SU-DHL-6 (cell line): ENCODE results near the gene TOR4A.

Source experiments
- H2AFZ ChIP-seq: fragments of 200-600 bp; sonication (generic); 2 replicates; pipeline ENCODE4 v1.6.1; 2014; ENCODE audit warnings: low read depth, mild to moderate bottlenecking, moderate library complexity, mixed read lengths, antibody characterized with exemption, low read length; ENCODE audit not compliant: severe bottlenecking
- H3F3A ChIP-seq: fragments of 200-600 bp; shearing (Covaris generic); 2 replicates; pipeline ENCODE4 v1.6.0; 2016; ENCODE audit warnings: antibody characterized with exemption, mild to moderate bottlenecking; ENCODE audit not compliant: insufficient read depth
- H3K27ac ChIP-seq: fragments of 200-600 bp; sonication (generic); 2 replicates; pipeline ENCODE4 v1.5.1; 2016; ENCODE audit warnings: low read depth, mild to moderate bottlenecking, low read length, moderate library complexity, mixed read lengths
- H3K27me3 ChIP-seq: fragments of 200-600 bp; sonication (generic), shearing (Covaris generic); 2 replicates; pipeline ENCODE4 v1.6.0; 2014; ENCODE audit warnings: mild to moderate bottlenecking, low read length
- H3K36me3 ChIP-seq: fragments of 200-600 bp; sonication (generic); 2 replicates; pipeline ENCODE4 v1.6.1; 2014; ENCODE audit warnings: mild to moderate bottlenecking, low read length, mixed read lengths
- H3K4me2 ChIP-seq: fragments of 300-600, 200-600 bp; shearing (Covaris generic), sonication (generic); 2 replicates; pipeline ENCODE4 v1.6.0; 2014; ENCODE audit warnings: low read length, low read depth, mild to moderate bottlenecking; ENCODE audit not compliant: poor library complexity, severe bottlenecking
- H3K4me3 ChIP-seq: fragments of 200-600 bp; sonication (generic); 2 replicates; pipeline ENCODE4 v1.5.1; 2014; ENCODE audit warnings: antibody characterized with exemption, low read length, mild to moderate bottlenecking, mixed read lengths; ENCODE audit not compliant: insufficient read depth, poor library complexity, severe bottlenecking
- H3K79me2 ChIP-seq: fragments of 200-600 bp; sonication (generic); 2 replicates; pipeline ENCODE4 v1.6.1; 2014; ENCODE audit warnings: mild to moderate bottlenecking, low read length, moderate library complexity; ENCODE audit not compliant: insufficient read depth
- H3K9ac ChIP-seq: fragments of 200-600 bp; sonication (generic); 2 replicates; pipeline ENCODE4 v1.7.0; 2014; ENCODE audit warnings: mild to moderate bottlenecking, low read length
- H3K9me2 ChIP-seq: fragments of 200-600 bp; sonication (generic); replicated peaks from 2 replicates; pipeline ENCODE4 v1.6.1; 2014; ENCODE audit warnings: low read length; ENCODE audit not compliant: insufficient read depth
- H3K9me3 ChIP-seq: fragments of 200-600 bp; sonication (generic); 2 replicates; pipeline ENCODE4 v1.6.1; 2014; ENCODE audit warnings: low read length, mixed read lengths; ENCODE audit not compliant: insufficient read depth
- H4K20me1 ChIP-seq: fragments of 200-600 bp; sonication (generic); 2 replicates; pipeline ENCODE4 v1.6.1; 2014; ENCODE audit warnings: low read depth, mild to moderate bottlenecking, antibody characterized with exemption, low read length, moderate library complexity, mixed read lengths
- EZH2phosphoT487 ChIP-seq: fragments of 200-600 bp; sonication (generic), shearing (Covaris generic); conservative IDR thresholded peaks from 2 replicates; pipeline ENCODE4 v1.6.1; 2018; ENCODE audit warnings: mild to moderate bottlenecking, antibody characterized with exemption, low read length, moderate library complexity, mixed read lengths
- TF ChIP-seq, protein P1 (sequence below): fragments of 200-600 bp; sonication (generic); IDR thresholded peaks from one replicate; pipeline ENCODE4 v1.5.1; 2017; ENCODE audit warnings: antibody characterized with exemption, mild to moderate bottlenecking, low read length, moderate library complexity; ENCODE audit not compliant: insufficient read depth, poor library complexity, severe bottlenecking

Gene TOR4A

DNA sequence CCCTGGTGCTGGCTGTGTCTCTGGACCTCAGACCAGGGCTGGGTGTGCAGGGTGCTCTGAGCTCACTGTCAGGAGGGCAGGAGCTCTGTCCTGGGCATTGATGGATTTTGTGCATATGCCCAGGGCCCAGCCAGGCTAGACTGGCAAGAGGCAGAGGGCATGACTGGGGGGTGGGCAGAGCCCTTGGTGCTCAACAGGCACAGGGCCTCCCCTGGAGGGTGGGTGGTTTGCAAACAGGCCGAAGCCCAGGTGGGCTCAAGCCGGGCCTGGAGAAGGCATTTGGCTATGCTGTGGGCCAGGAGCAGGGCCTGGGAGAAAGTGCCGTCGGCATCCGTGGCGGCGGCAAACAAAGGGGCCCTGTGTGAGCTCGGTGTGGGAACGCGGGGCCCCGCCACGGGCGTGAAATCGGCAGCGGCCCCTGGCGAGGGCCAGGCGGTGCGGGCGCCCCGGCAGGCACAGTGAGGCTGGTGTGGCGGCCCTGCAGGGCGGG is 26.4 kb downstream of the TOR4A start:
- TF ChIP-seq EZH2phosphoT487 = no peak
- TF ChIP-seq, protein P1, sequence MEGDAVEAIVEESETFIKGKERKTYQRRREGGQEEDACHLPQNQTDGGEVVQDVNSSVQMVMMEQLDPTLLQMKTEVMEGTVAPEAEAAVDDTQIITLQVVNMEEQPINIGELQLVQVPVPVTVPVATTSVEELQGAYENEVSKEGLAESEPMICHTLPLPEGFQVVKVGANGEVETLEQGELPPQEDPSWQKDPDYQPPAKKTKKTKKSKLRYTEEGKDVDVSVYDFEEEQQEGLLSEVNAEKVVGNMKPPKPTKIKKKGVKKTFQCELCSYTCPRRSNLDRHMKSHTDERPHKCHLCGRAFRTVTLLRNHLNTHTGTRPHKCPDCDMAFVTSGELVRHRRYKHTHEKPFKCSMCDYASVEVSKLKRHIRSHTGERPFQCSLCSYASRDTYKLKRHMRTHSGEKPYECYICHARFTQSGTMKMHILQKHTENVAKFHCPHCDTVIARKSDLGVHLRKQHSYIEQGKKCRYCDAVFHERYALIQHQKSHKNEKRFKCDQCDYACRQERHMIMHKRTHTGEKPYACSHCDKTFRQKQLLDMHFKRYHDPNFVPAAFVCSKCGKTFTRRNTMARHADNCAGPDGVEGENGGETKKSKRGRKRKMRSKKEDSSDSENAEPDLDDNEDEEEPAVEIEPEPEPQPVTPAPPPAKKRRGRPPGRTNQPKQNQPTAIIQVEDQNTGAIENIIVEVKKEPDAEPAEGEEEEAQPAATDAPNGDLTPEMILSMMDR = no peak
- H3K9ac ChIP-seq = no peak overlapping the region
- no peak overlapping the region for H3K4me2 ChIP-seq
- no peaks in the 10 kb centered on the region for H3K27me3 ChIP-seq
- no peak overlapping the region for H2AFZ ChIP-seq
- H3K36me3 ChIP-seq = no peaks in the 10 kb centered on the region
- no peaks in the 10 kb centered on the region for H3K79me2 ChIP-seq
- no peak overlapping the region for H3K27ac ChIP-seq
- H3F3A ChIP-seq = no peaks in the 10 kb centered on the region
- no peak overlapping the region for H3K4me3 ChIP-seq
- H4K20me1 ChIP-seq = no peaks in the 10 kb centered on the region
- no peaks in the 10 kb centered on the region for H3K9me3 ChIP-seq
- H3K9me2 ChIP-seq = no peaks in the 10 kb centered on the region

DNA sequence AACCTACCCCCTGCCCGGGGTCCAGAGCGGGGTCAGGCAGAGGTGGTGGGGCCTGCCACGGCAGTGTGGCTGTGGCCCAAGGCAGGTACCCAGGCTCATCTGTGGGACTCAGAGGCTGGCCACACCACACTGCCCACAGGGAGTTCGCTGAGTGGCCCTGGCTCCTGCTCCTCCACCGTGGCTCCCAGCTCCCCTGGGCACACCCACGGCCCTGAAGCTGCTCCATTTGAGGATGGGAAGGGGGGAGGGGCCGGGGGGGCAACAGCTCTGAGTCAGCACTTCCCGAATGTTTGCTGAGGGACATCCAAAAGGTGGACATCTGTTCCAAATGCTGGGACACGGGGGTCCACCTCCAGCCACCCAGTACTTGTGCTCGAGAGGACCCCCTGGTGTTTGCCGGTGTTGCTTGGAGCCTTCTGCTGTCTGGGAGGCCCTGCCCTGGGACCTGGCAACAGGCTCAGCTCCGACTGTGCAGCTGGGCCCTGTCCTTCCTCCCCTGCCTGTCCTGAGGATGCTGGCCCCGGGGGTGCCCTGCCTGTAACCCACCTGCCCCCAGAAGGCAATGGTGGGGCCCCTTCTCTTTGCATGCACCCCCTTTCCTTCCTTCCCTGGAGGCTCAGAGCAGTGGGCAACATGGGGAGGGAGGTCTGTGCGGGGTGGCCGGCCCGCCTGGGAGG is 27.0 kb downstream of the TOR4A start:
- TF ChIP-seq EZH2phosphoT487 = no peak
- TF ChIP-seq, protein P1 = no peak
- Histone ChIP-seq H3K9me3 (no peaks in the 10 kb centered on the region), H3K9me2 (no peaks in the 10 kb centered on the region), H3K27me3 (no peaks in the 10 kb centered on the region), H3F3A (no peaks in the 10 kb centered on the region), H4K20me1 (no peaks in the 10 kb centered on the region), H3K79me2 (no peaks in the 10 kb centered on the region), H3K4me2 (no peak overlapping the region), H2AFZ (no peak overlapping the region), H3K36me3 (no peaks in the 10 kb centered on the region), H3K4me3 (no peak overlapping the region), H3K27ac (no peak overlapping the region), H3K9ac (no peak overlapping the region)

DNA sequence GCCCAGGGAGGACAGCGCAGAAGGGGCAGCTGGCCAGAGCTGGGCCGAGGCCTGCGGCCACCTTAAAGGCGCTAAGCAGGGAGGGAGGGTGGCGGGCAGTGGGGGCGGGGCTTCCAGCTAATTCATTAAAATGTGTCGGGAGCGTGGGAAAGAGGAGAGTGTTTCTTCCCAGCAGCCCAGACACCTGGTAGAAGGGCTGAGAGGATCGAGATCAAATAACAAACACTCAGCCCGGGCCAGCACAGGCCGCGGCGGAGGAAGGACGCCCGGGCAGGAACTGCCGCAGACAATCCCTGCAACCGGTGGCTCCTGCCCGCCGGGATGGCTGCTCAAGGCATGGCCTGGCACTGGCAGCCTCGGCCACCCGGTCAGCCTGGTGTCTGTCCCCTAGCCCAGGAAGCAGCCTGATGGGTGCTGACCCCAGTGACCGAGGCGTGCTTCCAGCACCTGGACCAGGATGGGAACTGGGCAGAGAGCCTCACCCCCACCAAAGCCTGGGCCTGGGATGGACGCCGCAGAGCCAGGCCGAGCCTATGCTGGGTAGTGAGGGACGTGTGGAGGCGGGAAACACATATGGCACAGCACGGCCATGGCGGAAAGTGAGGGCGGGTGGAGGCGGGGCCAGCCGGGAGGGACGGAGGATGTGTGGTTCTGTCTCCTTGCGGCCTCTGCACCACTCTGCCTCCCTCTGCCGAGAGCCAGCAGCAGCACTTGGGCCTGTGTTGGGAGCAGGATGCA is 27.7 kb downstream of the TOR4A start:
- H3K27ac ChIP-seq = no peak overlapping the region
- no peaks in the 10 kb centered on the region for H3K9me2 ChIP-seq
- no peaks in the 10 kb centered on the region for H3K9me3 ChIP-seq
- TF ChIP-seq EZH2phosphoT487 = no peak
- TF ChIP-seq, protein P1 = no peak
- H2AFZ ChIP-seq = no peak overlapping the region
- no peaks in the 10 kb centered on the region for H3F3A ChIP-seq
- H4K20me1 ChIP-seq = no peaks in the 10 kb centered on the region
- H3K79me2 ChIP-seq = no peaks in the 10 kb centered on the region
- H3K9ac ChIP-seq = no peak overlapping the region
- H3K4me2 ChIP-seq = no peak overlapping the region
- H3K27me3 ChIP-seq = no peaks in the 10 kb centered on the region
- no peaks in the 10 kb centered on the region for H3K36me3 ChIP-seq
- no peak overlapping the region for H3K4me3 ChIP-seq
